HG03064 (cell line): ENCODE results near the gene KCTD7.
"Not testable (repeated sequence)": the region's sequence is repeated elsewhere in the genome, so short reads cannot be mapped to it uniquely, and the experiment has no call there.

Experiments used
- ATAC-seq: cut with Tn5 transposase; IDR thresholded peaks from one replicate; pipeline ENCODE4 v1.9.1; 2021; ENCODE audit warnings: low read depth; ENCODE audit not compliant: unreplicated experiment

Gene KCTD7

DNA sequence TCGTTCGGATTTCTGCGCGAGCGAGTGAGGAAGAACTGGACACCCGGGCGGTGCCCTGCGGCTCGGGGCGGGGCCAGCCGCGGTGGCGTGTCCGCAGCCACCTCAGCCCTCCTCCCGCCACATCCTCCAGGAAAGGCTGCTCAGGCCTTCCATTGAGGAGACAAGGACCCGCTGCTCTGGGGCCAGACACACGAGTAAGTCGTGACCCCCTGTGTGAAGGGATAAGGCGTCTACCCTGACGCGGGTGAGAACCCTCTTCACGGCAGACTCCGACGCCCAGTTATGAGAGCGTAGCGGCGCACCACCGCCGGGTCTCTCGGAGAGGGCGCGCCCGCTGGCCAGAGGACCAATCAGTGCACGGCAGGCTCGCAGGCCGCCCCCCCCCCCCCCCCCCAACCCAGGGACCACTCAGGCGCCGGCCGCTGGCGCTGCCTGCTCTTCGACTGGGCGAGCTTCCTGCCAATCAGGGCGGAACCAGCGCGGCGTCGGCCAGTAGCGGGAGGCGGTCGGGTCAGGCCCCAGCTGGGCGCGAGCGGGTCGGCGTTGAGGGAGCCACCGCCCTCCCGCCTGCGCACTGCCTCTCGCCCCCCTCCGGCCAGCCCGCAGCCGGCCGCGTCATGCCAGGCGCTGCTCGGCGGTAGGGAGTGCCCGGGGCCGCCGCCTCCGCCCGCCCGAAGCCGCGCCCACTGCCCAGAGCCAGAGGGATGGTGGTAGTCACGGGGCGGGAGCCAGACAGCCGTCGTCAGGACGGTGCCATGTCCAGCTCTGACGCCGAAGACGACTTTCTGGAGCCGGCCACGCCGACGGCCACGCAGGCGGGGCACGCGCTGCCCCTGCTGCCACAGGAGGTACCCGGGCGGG, at the start of gene KCTD7:
Gene KCTD7, plus strand, starts transcription at position 521 of the 861 bp plus-strand sequence. Its CDS starts 184 bp downstream, at position 705.
- ATAC-seq = peak; percentile 85

DNA sequence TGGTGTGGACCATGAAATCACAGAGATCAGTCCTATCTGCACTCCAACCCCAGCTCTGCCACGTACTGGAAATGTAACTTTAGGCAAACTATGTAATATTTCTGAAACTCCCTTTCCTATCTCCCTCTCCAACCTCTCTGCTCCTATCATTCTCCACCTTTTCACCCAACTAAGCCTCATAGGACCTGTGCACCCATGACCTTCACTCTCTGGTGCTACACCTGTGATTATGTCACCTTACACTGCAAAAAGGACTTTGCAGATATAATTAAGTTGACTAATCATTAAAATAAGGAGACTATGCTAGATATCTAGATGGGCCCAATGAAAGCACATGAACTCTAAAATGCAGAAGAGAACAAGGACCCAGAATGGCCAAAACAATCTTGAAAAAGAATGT, 48.3 kb upstream of the KCTD7 start:
- not testable (repeated sequence) for ATAC-seq

DNA sequence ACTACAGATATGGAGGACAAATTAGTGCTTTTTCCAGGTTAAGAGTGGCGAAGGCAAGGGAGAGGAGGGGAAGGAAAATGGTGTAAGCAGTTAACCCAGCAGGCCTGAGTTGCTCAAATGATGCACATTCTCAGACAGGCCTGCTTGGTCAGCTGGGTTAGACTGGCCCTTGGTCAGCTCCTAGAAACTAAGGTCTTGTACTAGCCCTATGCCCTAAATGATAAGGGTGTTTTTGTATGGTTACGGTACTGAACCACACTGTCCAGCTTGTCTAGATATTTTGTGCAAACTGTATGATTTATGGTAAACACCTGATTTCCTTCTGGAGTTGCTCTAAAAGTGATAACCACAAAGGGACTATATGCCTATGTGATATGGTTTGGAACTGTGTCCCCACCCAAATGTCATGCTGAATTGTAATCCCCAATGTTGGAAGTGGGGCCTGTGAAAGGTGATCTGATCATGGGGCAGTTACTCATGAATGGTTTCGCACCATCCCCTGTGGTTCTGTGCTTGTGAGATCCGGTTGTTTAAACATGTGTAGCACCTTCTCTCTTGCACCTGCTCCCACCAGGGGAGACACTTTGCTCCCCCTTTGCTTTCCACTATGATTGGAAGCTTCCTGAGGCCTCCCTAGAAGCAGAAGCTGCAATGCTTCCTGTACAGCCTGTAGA, 45.7 kb upstream of the KCTD7 start:
- not testable (repeated sequence) for ATAC-seq

DNA sequence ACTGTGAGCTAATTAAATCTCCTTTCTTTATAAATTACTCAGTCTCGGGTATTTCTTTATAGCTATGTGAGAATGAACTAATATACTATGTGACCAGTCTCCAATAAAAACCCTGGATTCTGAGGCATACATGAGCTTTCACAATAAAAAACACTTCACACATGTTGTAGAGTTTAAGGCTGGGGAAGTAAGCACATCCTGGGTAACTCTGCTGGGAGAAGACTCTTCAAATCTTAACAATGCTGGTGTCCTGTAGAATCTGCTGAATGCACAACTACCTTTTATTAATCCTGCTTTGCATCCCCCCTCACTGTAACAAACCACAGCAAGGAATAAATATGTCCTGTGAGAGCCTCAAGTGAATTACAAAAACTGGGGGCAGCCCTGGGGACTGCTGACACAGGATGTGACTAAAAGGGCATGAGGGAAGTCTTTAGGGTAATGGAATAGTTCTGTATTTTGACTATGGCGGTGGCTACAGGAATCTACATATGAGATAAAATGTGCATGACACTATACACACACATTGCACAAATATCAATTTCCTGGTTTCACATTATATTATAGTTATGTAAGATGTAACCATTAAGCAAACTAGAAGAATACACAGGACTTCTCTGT, 45.1 kb upstream of the KCTD7 start:
- ATAC-seq = no peak

DNA sequence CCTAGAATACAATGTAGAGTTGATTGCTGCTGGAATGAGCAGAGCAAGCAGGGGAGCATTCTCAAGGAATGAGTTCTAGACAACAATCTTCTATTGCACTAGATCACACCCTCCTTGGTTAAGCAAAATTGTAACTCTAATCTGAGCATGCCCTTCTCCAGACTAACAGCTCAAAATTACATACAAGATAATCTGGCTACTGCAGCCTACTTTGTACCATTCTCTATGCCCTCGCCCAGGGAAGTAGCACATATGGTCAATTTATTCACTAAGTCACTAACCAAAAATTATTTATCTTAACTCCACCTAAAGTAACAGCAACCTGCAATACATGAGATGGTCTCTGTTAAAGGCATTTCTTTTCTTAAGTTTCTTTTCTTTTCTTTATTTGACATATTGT, 42.5 kb upstream of the KCTD7 start:
- ATAC-seq = no peak

DNA sequence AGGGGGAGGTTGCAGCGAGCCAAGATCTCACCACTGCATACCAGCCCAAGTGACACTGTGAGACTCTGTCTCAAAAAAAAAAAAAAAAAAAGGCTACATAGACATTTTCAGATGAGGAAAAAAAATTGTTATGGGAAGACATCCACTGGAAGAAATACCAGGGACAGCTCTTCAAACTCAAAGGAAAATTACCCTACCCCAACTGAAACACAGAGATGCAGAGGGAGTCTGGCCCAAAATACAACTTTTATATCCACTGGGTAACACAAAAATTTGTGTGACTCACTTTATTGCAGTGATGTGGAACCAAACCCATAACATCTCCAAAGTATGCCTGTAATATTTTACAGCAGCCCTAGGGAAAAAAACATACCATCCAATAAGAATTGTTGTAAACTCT, 40.5 kb upstream of the KCTD7 start:
- ATAC-seq = not testable (repeated sequence)

DNA sequence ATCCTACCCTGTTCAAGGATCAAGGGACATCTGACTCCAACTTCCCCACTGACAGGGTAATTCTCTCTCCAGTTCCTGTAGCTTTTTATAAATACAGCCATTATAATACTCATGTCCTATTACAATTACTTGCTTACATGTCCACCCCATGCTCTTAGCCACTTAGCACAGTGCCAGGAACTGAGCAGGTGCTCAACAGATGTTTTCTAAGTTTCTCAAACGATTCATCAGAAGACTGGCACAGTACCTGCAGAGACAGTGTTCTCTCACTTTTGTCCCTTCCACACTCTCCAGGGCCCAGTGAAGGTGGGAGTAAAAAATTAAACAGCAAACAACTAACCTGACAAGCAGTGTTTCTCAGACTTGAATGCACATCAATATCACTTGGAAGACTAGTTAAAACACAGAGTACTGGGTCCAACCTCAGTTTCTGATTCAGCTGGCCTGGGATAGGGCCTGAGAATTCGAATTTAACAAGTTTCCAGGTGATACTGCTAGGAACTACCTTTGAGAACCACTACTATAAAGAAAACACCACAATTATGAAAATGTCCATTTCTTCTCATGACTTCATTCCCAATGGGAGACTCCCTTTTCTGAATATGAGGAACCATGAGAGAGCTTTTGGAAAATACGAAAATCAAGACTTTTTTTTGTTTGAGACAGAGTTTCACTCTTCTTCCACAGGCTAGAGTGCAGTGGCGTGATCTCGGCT, 39.7 kb upstream of the KCTD7 start:
- not testable (repeated sequence) for ATAC-seq

DNA sequence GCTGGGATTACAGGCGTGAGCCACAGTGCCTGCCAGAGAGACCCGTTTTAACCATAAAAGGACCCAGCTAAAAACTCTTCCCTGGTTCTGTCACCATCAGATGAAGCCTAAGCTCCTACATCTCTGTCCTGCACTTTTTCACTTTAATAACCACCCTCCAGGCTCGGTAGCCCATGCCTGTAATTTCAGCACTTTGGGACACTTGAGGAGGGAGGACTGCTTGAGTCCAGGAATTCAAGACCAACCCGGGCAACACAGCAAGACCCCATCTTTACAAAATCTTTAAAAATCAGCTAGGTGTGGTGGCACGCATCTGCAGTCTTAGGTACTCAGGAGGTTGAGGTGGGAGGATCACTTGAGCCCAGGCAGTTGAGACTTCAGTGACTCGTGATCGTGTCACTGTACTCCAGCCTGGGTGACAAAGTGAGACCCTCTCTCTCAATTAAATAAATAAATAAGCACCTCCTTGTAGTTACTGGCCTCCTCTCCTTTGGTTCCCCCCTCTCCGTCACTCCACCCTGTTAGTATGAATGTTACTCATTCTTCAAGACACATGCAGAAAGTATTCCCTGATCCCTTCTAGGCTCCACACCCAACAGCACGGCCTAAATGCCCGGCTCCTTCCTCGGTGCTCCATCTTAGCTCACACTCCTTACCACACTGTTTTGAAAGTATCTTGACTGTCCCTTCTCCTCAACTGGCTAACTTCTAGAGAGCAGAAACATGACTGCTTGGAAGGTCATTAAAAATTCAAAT, 38.2 kb upstream of the KCTD7 start:
- not testable (repeated sequence) for ATAC-seq

DNA sequence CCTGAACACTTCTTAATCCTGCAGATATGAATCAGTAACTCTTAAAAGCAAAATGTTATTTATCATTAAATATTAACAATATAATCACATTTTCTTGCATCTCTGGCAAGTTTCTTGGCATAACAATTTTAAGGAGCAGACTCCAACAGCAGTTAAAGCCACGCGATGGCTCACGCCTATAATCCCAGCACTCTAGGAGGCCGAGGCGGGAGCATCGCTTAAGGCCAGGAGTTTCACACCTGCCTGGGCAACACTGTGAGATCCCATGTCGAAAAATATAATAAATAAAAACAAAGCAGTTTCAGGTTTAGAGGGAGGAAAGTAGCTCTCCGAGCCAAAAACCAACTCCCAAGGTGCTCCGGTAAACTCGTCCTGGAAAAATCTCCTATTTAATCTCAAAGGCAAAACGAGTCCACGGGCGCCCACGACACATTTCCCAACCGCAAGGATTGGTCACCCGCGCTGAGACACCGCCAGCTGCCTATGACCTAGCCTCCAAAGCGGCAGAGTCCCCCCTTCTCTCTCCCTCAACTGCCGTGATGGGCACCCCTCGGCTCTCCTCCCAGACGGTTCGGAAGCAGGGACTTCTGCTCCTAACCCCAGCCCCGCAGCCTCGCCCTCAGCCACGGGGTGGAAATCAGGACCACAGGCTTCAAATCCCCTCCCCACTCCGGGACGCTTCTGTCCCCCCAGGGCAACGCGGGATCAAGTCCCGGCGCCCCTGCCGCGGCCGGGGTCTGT, 37.5 kb upstream of the KCTD7 start:
- ATAC-seq = not testable (repeated sequence)

DNA sequence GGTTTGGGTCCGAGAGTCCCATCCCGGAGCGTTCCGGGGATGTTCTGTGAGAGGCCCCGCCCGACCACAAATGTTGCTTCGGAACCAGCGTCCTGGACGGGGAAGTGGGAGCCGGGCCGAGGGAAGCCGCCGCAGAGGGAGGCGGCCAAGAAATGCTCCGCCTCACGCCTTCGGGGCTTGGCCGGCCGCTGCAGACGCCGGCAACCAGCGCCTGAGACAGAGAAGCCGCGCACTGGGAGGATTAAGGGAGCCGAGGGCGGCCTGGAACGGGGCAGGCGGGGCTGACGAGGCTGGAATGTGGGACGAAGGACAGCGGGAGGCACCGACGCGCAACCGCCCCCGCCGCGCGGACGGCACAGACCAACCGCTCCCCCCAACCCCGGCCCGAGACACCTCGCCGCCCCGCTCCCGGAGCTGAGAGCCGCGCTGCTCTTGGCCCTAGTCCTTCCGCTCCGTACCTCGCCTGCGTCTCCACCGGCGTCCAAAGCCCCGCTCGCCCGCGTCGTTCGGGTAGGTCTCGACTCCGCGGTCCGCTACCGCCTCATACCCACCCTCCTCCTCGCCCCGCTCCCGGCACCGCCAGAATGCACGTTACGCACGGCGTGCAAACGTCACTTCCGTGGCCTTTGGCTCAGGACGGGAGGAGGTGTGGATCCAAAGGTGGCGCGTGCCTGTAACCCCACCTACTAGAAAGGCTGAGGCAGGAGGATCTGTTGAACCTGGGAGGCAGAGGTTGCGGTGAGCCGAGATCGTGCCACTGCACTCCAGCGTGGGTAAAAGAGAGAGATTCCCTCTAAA, 36.7 kb upstream of the KCTD7 start:
- peak; percentile 95 for ATAC-seq

DNA sequence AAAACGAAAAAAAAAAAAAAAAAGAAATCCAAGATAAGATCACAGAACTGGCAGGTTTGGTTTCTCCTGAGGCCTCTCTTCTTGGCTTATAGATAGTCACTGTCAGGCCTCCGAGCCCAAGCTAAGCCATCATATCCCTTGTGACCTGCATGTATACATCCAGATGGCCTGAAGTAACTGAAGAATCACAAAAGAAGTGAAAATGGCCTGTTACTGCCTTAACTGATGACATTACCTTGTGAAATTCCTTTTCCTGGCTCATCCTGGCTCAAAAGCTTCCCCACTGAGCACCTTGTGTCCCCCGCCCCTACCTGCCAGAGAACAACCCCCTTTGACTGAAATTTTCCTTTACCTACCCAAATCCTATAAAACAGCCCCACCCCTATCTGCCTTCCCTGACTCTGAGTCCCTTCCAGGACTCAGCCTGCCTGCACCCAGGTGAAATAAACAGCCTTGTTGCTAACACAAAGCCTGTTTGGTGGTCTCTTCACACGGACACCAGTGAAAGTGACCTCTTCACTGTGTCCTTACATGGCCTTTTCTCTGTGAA, 36.0 kb upstream of the KCTD7 start:
- peak; percentile 12 for ATAC-seq

DNA sequence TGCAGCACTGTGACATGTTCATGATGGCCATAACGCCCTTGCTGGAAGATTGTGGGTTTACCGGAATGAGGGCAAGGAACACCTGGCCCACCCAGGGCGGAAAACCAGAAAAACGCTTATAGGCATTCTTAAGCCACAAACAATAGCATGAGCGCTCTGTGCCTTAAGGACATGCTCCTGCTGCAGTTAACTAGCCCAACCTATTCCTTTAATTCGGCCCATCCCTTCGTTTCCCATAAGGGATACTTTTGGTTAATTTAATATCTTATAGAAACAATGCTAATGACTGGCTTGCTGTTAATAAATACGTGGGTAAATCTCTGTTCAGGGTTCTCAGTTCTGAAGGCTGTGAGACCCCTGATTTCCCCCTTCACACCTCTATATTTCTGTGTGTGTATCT, 34.6 kb upstream of the KCTD7 start:
- not testable (repeated sequence) for ATAC-seq

DNA sequence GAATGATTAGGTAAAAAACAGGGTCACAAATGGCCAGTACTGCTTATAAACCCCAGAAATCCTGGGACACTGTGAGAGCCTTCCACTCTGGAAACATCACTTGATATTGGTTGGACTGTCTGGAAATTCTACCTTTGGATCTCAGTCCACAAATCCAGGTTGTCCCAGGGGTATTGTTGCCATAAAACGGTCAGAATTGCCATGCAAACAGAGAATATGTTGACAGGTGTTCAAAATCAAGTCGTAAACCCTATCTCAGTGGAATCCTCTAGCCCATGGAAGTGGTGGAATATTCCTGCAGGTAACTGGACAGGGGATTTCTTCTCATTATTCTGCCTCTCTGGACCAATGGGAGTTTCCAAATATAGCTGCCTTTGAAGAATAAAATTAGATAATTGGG, 31.2 kb upstream of the KCTD7 start:
- no peak for ATAC-seq

DNA sequence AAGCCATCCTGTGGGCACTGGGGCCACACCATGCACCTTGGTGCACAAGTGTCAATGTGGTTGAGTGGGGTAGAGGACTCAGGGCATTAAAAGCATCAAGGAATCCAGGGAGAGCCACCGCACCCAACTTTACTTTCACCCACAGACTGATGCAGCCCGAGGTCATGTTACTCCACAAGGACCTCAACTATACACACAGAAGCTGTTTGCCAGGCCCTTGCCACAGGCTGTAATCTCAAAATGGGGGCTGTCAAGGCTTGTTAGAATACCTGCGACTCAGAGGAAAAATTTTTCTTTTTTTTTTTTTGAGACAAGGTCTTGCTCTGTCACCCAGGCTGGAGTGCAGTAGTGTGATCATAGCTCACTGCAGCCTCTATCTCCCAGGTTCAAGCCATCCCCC, 26.5 kb upstream of the KCTD7 start:
- ATAC-seq = no peak

DNA sequence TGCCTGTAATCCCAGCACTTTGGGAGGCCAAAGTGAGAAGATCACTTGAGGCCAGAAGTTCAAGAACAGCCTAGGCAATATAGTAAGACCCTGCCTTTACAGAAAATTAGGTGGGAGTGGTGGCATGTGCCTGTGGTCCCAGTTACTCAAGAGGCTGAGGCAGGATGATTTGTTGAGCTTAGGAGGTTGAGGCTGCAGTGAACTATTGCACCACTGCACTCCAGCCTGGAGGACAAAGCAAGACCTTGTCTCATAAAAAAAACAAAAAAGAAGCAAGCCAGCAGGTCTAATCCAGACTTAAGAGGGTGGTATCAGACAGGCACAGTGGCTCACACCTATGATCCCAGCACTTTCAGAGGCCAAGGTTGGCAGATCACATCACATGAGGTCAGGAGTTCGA, 24.5 kb upstream of the KCTD7 start:
- ATAC-seq = no peak

DNA sequence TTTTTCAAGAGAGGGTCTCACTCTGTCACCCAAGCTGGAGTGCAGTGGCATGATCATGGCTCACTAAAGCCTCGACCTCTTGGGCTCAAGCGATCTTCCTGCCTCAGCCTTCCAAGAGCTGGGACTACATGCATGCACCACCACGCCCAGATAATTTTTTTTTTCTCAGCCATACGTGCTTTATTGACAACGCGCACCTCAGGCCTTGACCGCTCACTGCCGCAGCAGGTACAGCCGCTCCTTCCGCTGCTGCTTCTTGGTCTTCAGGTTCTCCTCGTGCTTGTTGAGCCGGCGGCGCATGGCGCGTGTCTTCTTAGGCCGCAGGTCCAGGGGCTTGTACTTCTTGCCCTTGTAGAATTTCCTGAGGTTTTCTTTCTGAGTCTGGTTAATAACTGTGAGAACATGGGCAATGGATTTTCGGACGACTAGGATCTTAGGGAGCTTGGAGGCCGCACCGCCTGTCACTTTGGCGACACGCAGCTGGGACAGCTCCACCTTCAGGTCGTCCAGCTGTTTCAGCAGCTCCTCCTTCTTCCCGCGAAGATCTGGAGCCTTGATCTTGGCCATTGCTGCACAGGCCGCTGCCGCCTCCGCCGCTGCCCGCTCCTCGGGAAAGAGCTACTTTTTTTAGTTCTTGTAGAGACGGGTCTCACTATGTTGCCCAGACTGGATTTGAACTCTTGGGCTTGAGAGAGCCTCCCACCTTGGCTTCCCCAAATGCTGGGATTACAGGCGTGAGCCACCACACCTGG, 22.0 kb upstream of the KCTD7 start:
- not testable (repeated sequence) for ATAC-seq

DNA sequence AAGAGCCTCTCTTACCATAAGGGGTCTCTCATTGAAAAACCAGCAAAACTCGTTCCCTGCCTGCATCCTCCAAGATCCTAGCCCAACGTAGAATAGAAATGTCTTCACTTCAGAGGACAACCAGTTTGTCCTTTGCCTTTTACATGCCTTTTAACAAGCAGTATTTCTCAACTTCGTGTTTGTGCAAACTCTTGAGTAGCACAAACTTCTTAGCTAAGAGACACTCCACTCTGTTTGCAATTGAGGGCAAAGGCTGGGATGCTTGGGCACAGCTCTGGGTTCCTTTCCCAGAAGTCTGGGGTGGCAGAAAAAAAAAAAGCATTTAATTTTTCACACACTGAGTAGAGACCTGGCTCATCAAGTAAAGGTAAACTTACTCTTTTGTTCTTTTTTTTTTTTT, 19.5 kb upstream of the KCTD7 start:
- no peak for ATAC-seq

DNA sequence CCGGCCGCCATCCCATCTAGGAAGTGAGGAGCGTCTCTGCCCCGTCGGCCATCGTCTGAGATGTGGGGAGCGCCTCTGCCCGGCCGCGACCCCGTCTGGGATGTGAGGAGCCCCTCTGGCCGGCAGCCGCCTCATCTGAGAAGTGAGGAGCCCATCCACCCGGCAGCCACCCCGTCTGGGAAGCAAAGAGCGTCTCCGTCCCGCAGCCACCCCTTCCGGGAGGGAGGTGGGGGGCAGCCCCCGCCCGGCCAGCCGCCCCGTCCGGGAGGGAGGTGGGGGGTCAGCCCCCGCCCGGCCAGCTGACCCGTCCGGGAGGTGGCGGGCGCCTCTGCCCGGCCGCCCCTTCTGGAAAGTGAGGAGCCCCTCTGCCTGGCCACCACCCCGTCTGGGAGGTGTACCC, 14.1 kb upstream of the KCTD7 start:
- not testable (repeated sequence) for ATAC-seq
